ENCODE results near the gene MYRIP.
"Not testable (repeated sequence)": the region's sequence is repeated elsewhere in the genome, so short reads cannot be mapped to it uniquely, and the experiment has no call there.

DNA sequence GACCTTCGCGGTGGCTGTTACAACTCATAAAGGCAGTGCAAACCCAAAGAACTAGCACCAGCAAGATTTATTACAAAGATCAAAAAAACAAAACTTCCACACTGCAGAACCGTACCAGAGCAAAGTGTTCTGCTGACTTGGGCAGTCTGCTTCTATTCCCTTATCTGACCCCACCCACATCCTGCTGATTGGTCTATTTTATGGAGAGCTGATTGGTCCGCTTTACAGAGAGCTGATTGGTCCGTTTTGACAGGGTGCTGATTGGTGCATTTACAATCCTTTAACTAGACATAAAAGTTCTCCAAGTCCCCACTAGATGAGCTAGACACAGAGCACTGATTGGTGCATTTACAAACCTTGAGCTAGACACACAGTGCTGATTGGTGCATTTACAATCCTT is 31.2 kb upstream of the MYRIP start:
- TF ChIP-seq, protein P1, sequence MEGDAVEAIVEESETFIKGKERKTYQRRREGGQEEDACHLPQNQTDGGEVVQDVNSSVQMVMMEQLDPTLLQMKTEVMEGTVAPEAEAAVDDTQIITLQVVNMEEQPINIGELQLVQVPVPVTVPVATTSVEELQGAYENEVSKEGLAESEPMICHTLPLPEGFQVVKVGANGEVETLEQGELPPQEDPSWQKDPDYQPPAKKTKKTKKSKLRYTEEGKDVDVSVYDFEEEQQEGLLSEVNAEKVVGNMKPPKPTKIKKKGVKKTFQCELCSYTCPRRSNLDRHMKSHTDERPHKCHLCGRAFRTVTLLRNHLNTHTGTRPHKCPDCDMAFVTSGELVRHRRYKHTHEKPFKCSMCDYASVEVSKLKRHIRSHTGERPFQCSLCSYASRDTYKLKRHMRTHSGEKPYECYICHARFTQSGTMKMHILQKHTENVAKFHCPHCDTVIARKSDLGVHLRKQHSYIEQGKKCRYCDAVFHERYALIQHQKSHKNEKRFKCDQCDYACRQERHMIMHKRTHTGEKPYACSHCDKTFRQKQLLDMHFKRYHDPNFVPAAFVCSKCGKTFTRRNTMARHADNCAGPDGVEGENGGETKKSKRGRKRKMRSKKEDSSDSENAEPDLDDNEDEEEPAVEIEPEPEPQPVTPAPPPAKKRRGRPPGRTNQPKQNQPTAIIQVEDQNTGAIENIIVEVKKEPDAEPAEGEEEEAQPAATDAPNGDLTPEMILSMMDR (IDR thresholded peaks at IDR 0.05) = not testable (repeated sequence)
- TF ChIP-seq POLR2A (IDR thresholded peaks at IDR 0.05) = not testable (repeated sequence)

Measured in thyroid gland (tissue), 4 donors.